Measurements from ENCODE around the gene TEX38.

DNA sequence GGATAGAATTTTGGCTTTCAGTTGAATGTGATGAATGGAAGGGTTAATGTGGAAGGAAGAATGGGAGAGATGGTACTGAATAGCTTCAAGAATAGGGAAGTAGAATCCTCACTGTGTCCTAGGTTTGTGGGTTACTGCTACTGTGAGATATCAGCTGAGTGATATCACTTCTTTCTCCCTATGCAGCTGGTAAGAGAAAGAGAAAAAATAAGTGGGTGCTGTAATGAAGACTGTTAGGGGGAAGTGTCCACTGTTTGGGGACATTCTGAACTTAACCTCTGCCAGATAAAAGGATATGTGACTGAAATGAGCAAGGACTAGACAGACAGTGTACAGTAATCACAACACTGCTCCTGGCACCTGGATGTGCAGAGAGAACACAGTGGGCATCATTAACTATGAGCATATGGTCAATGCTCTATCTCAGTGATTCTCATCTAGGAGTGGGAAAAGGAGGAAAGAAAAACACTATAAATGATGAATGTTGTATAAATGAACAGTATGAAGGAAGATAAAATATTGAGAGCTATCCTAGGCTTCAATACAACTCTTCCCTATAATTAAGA is 29.5 kb upstream of the TEX38 start:
- TF ChIP-seq EZH2phosphoT487 (IDR thresholded peaks at IDR 0.05; ENCODE audit: low read depth), result no peak
- TF ChIP-seq, protein P1, sequence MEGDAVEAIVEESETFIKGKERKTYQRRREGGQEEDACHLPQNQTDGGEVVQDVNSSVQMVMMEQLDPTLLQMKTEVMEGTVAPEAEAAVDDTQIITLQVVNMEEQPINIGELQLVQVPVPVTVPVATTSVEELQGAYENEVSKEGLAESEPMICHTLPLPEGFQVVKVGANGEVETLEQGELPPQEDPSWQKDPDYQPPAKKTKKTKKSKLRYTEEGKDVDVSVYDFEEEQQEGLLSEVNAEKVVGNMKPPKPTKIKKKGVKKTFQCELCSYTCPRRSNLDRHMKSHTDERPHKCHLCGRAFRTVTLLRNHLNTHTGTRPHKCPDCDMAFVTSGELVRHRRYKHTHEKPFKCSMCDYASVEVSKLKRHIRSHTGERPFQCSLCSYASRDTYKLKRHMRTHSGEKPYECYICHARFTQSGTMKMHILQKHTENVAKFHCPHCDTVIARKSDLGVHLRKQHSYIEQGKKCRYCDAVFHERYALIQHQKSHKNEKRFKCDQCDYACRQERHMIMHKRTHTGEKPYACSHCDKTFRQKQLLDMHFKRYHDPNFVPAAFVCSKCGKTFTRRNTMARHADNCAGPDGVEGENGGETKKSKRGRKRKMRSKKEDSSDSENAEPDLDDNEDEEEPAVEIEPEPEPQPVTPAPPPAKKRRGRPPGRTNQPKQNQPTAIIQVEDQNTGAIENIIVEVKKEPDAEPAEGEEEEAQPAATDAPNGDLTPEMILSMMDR (IDR thresholded peaks at IDR 0.05; ENCODE audit: low read depth, low read length), result no peak
